HG03045 (cell line): ENCODE measurements around the gene ACOT13.
A peak's percentile ranks its signal among the peaks of the same experiment; 100 is the strongest.
"Not testable (repeated sequence)": the region's sequence is repeated elsewhere in the genome, so short reads cannot be mapped to it uniquely, and the experiment has no call there.

Source experiments
- ATAC-seq: cut with Tn5 transposase; IDR thresholded peaks from one replicate; pipeline ENCODE4 v1.9.1; 2021; ENCODE audit warnings: mild to moderate bottlenecking, moderate library complexity; ENCODE audit not compliant: unreplicated experiment

ACOT13 gene

DNA sequence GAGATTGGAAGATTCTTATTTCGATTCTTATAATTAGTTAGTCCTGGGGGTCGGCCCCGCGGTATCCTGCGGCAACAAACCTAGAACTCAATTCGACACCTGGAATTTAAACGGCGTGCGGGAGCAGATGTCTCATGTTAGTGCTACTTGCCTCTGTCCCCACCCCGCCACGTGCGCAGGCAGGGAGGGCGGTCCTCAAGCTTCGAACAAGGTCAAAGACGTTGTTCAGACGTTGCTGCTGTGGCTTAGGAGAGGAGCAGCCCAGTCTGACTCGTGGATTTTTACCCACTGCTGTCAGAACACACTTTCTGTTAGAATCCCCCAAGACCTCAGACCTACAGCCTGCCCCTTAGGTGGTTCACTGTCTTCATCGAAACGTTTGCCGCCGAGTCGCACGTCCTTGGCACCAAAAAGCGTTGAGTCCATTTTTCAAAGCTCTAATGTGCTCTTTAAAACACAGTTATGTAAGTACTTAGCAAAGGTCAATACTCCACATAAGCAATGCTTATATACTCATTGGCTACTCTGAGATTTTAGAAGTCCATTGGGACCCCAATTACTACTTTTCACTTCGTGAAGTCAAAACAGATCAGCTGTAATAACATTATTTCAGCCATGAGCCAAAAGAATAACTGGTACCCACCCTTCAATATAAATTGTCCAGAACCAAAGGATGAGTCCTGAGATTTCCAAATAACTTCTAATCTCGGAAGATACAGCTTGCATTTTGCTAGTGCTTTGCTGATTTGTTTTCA is 54.8 kb downstream of the ACOT13 start:
- peak; percentile 51 for ATAC-seq

- ATAC-seq: no peak
These were observed 56.4 kb downstream of the ACOT13 start for GRCh38 chr6:24723270-24723669.

GRCh38 chr6:24730653-24731052 is 63.8 kb downstream of the ACOT13 start:
- not testable (repeated sequence) for ATAC-seq

GRCh38 chr6:24731456-24732134 is 64.7 kb downstream of the ACOT13 start:
- ATAC-seq: not testable (repeated sequence)

GRCh38 chr6:24734166-24734565 is 67.3 kb downstream of the ACOT13 start:
- no peak for ATAC-seq

- not testable (repeated sequence) for ATAC-seq
These were observed 67.8 kb downstream of the ACOT13 start for GRCh38 chr6:24734710-24735109.

- ATAC-seq: no peak
These were observed 71.9 kb downstream of the ACOT13 start for GRCh38 chr6:24738741-24739140.

GRCh38 chr6:24740861-24741260 is 74.0 kb downstream of the ACOT13 start:
- no peak for ATAC-seq

DNA sequence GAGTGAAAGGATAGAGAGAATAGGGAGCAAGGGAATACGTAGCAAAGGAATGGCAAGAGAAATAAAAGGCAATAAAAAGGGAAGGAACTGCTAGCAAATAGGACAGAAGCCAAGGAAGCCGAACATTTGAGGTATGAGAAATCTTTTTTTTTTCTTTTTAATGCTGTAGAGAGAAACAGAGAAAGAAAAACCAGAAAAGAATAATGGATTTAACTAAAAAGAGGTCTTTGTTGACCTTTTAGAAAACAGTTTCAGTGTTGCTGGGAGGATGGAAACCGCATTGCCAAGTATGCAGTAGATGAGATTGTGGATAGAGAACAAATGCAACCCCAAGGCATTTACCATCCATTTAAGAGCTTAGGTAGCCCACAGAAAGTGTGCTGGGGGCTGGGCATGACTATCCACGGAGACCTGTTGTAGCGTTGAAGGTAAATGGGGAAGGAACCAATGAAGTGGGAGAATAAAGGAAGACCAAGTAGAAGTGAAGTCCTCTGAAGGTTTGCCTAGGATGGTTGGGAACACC is 75.4 kb downstream of the ACOT13 start:
- ATAC-seq: no peak

DNA sequence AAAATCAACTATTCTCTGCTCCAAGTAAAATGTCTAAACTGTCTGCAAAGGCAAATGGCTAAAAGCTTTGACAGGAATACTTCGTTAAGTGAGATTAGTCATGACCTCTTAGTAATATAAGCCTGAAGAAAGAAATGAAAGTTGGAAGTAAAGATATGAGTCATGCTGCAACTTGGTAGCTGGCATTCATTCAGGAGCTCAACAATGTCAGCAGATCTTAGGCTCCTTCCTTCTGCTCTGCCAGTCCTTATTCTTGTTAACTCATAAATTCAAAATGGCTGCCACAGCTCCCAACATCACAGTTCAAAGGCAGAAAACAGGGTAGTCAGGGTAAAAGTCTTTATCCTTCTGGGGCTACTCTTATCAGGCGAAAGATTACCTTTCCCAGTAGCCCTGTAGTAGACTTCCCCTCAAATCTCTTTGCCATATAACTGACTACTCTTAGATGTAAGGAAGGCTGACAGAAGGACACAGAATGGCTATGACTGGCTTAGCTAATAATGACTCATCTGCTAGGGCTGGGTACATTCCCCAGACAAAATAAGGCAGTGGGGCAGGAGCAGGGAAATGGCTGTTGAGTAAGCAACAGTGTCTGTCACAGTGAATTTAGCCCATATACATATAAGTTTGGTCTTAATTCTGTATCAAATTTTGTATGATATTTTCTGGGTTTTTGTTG is 76.5 kb downstream of the ACOT13 start:
- ATAC-seq: peak; percentile 89

DNA sequence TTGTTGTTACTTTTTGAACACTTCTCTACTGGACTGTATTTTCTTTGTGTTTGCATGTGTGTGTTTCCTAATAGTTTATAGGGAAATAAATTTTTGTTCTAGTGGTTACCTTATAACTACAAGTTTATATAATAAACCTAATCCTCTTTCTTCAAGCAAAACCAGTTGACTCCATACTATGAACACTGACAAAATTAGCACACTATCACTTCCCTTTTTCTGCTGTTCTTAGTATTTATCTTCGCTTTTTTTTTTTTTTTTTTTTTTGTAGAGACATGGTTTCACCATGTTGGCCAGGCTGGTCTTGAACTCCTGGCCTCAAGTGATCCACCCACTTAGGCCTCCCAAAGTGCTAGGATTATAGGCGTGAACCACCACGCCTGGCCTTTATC is 77.1 kb downstream of the ACOT13 start:
- ATAC-seq: no peak

- no peak for ATAC-seq
These were observed 78.0 kb downstream of the ACOT13 start for GRCh38 chr6:24744911-24745310.

DNA sequence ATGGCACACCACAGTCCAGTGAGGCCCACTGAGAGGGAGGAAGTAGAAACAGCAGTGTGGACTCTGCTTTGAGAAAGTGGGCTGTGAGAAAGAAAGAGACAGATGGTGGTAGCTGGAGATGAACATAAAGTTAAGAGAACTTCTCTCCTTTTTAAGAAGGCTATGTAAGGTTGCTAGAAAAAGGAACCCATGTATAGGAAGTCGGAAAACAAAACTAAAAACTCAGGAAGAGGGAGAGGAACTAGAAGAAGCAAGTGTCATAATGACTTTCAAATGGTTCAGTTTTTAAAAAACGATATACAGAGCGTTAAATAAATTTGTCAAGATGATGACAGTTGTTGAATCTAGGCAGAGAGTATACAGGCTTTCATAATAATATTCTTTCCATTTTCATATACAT is 82.4 kb downstream of the ACOT13 start:
- ATAC-seq: no peak

- not testable (repeated sequence) for ATAC-seq
These were observed 84.0 kb downstream of the ACOT13 start for GRCh38 chr6:24750878-24751277.

GRCh38 chr6:24752503-24752902 is 85.6 kb downstream of the ACOT13 start:
- ATAC-seq: no peak

DNA sequence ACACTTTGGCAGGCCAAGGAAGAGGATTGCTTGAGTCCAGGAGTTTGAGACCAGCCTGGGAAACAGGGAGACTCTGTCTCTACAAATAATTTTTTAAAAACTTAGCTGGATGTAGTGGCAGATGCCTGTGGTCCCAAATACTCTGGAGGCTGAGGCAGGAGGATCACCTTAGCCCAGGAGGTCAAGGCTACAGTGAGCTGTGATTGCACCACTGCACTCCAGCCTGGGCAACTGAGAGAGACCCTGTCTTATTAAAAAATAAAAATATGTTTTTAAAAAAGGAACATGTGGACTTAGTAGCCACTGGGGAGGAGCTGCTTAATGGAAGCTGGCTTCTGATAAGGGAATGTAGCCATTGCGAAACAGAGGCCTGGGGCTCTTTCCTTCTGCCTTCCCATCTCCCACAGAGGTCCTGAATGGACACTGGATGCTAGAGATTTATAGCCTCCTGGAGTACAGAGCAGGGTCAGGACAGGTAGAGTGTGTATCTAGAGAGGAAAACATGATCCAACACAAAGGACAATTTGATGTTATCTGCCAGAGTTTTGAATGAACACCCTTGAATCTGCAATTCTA is 86.1 kb downstream of the ACOT13 start:
- ATAC-seq: no peak

GRCh38 chr6:24753545-24753944 is 86.7 kb downstream of the ACOT13 start:
- no peak for ATAC-seq

- ATAC-seq: not testable (repeated sequence)
These were observed 87.5 kb downstream of the ACOT13 start for GRCh38 chr6:24754378-24754777.
